HepG2 (cell line): Measurements from ENCODE around the gene KRT3. TPM values are rescaled to one million over a fixed set of nuclear protein-coding genes. Genes with fewer than 3 reads are reported as not detected.

ENCODE experiments used
- ATAC-seq: fragments of 200-7000 bp; cut with Tn5 transposase; 3 replicates; pipeline ENCODE4 v1.9.1; 2020; ENCODE audit warnings: mild to moderate bottlenecking, moderate library complexity
- BruUV-seq: library from RNA; stranded (reverse); fragments of 400-500 nt; replicated peaks from 2 replicates; lab custom pipeline; 2021; lab: Mats Ljungman, UMichigan
- CTCF ChIA-PET: fragments of 300-600 bp; formaldehyde crosslinking; extraction: SDS; loops from one replicate; lab custom pipeline; 2021; ENCODE audit warnings: low total read pairs, inconsistent platforms, low intra/inter-chr PET ratio; lab: Yijun Ruan, JAX
- POLR2A ChIA-PET: fragments of 350-600 bp; sonication (Branson Sonifier 250); formaldehyde crosslinking; loops from one replicate; lab custom pipeline; 2020; ENCODE audit warnings: antibody characterized with exemption, inconsistent platforms; lab: Yijun Ruan, JAX
- DNase-seq: peaks from one replicate; pipeline ENCODE4 v3.0.0-alpha.2; 2015; ENCODE audit warnings: low spot score
- FAIRE-seq: peaks from 3 replicates; lab custom pipeline; 2011; peaks lifted over from hg19 to GRCh38; lab: Jason Lieb, UNC
- H2AFZ ChIP-seq: one replicate; pipeline ENCODE4 v1.6.1; 2011; ENCODE audit warnings: low read length, inconsistent platforms
- H3K27ac ChIP-seq: fragments of 300-600 bp; 3 replicates; pipeline ENCODE4 v1.8.0; 2011; ENCODE audit warnings: mixed run types, mild to moderate bottlenecking, mixed read lengths, low read length, inconsistent platforms; ENCODE audit not compliant: insufficient read depth; ENCODE audit errors: extremely low read length
- H3K27me3 ChIP-seq, 2 experiments: fragments of 200-600 bp in 1 of 2; 2 replicates in 1 of 2; 3 replicates in 1 of 2; pipeline versions ENCODE4 v1.6.0 to v1.8.0; 2011; ENCODE audit warnings: low read length in 2 of 2, mild to moderate bottlenecking in 2 of 2, moderate library complexity in 2 of 2, inconsistent platforms in 1 of 2; ENCODE audit not compliant: insufficient read depth in 2 of 2, control insufficient read depth in 1 of 2
- H3K36me3 ChIP-seq, 2 experiments: fragments of 200-600 bp in 1 of 2; replicated peaks in 1 of 2; 2 replicates in 1 of 2; 3 replicates in 1 of 2; pipeline versions ENCODE4 v1.5.1 to v1.8.0; 2011; ENCODE audit warnings: low read length in 2 of 2, inconsistent platforms in 1 of 2; ENCODE audit not compliant: insufficient read depth in 2 of 2, control insufficient read depth in 1 of 2
- H3K4me1 ChIP-seq: 2 replicates; pipeline ENCODE4 v1.5.1; 2012; ENCODE audit warnings: low read length, inconsistent platforms; ENCODE audit not compliant: insufficient read depth
- H3K4me2 ChIP-seq: 2 replicates; pipeline ENCODE4 v1.6.0; 2011; ENCODE audit warnings: low read depth, low read length, inconsistent platforms
- H3K4me3 ChIP-seq, 3 experiments: fragments of 200-600 bp in 1 of 3; sonication (generic), shearing (Covaris generic) in 1 of 3; replicated peaks in 1 of 3; 2 replicates each; pipeline ENCODE4 v1.5.1; 2011 to 2016; ENCODE audit warnings: low read length in 3 of 3, inconsistent platforms in 2 of 3, low read depth in 2 of 3, mild to moderate bottlenecking in 2 of 3, control low read depth in 1 of 3, mixed read lengths in 1 of 3; ENCODE audit not compliant: insufficient read depth in 1 of 3
- H3K79me2 ChIP-seq: one replicate; pipeline ENCODE4 v1.6.1; 2011; ENCODE audit warnings: low read length, inconsistent platforms; ENCODE audit not compliant: insufficient read depth
- H3K9ac ChIP-seq: 2 replicates; pipeline ENCODE4 v1.6.0; 2011; ENCODE audit warnings: mild to moderate bottlenecking, low read depth, low read length, inconsistent platforms; ENCODE audit not compliant: insufficient read depth
- H3K9me3 ChIP-seq: 2 replicates; pipeline ENCODE4 v1.5.1; 2012; ENCODE audit warnings: mild to moderate bottlenecking, low read length
- H4K20me1 ChIP-seq: 2 replicates; pipeline ENCODE4 v1.6.0; 2011; ENCODE audit warnings: inconsistent platforms, mild to moderate bottlenecking, low read length, moderate library complexity; ENCODE audit not compliant: insufficient read depth
- BCL6 ChIP-seq: IDR thresholded peaks from 2 replicates; pipeline ENCODE4 v1.6.1; 2016; ENCODE audit warnings: missing genetic modification reagents, missing compliant biosample characterization
- BHLHE40 ChIP-seq: IDR thresholded peaks from 2 replicates; pipeline ENCODE4 v1.6.1; 2011; ENCODE audit warnings: low read length, improper control_type of control experiment
- JDP2 ChIP-seq: sonication (generic); formaldehyde crosslinking; IDR thresholded peaks from 2 replicates; pipeline ENCODE4 v1.8.1; 2022; ENCODE audit warnings: missing genetic modification reagents, borderline replicate concordance
- KDM5A ChIP-seq: fragments of 200-600 bp; sonication (generic); IDR thresholded peaks from 2 replicates; pipeline ENCODE4 v1.7.0; 2018; ENCODE audit warnings: antibody characterized with exemption, mild to moderate bottlenecking, low read length, borderline replicate concordance
- MAZ ChIP-seq, 2 experiments: sonication (generic) in 1 of 2; formaldehyde crosslinking in 1 of 2; IDR thresholded peaks; 2 replicates each; pipeline versions ENCODE4 v1.5.0 to v1.6.1; 2012 to 2020; ENCODE audit warnings: low read depth in 2 of 2, mild to moderate bottlenecking in 2 of 2, borderline replicate concordance in 1 of 2, improper control_type of control experiment in 1 of 2, low read length in 1 of 2, missing genetic modification reagents in 1 of 2, moderate library complexity in 1 of 2
- MLXIP ChIP-seq: sonication (generic); formaldehyde crosslinking; IDR thresholded peaks from 2 replicates; pipeline ENCODE4 v1.9.0; 2021; ENCODE audit warnings: missing genetic modification reagents, borderline replicate concordance
- PREB ChIP-seq: sonication (generic); formaldehyde crosslinking; IDR thresholded peaks from 2 replicates; pipeline ENCODE4 v1.4.0; 2020; ENCODE audit warnings: missing genetic modification reagents
- SETDB1 ChIP-seq: sonication (generic); formaldehyde crosslinking; IDR thresholded peaks from 2 replicates; pipeline ENCODE4 v1.5.1; 2020; ENCODE audit warnings: missing genetic modification reagents, mild to moderate bottlenecking, borderline replicate concordance
- SKIL ChIP-seq: sonication (generic); formaldehyde crosslinking; IDR thresholded peaks from 2 replicates; pipeline ENCODE4 v1.8.0; 2022; ENCODE audit warnings: missing genetic modification reagents, mild to moderate bottlenecking, moderate library complexity, borderline replicate concordance
- SMYD3 ChIP-seq: sonication (generic); formaldehyde crosslinking; IDR thresholded peaks from 2 replicates; pipeline ENCODE4 v1.8.1; 2023; ENCODE audit warnings: mild to moderate bottlenecking, missing genetic modification reagents
- XRCC5 ChIP-seq: fragments of 200-400 bp; formaldehyde crosslinking; optimal IDR thresholded peaks from 2 replicates; pipeline ENCODE3; 2017; ENCODE audit warnings: mild to moderate bottlenecking, low read length
- WGBS: methylation state at CpG from one replicate; pipeline ENCODE4 v1.1.6; 2017; ENCODE audit warnings: low lambda C conversion rate; 5-methylcytosine and 5-hydroxymethylcytosine counted together
- in situ Hi-C: cut with HindIII; loops from 2 replicates; pipeline ENCODE4 v1.10.0; 2017; ENCODE audit warnings: low pct_unique_long_range_greater_than_20kb; ENCODE audit not compliant: extremely low pct_ligation_motif_present
- intact Hi-C: fragments of 100-400 bp; cut with micrococcal nuclease; formaldehyde crosslinking; loops from one replicate; pipeline ENCODE4 v1.10.0; 2022; ENCODE audit not compliant: unreplicated experiment
- polyA plus RNA-seq, 8 experiments: library from polyadenylated mRNA; depleted of rRNA in 3 of 8; stranded (reverse) in 7 of 8; unstranded in 1 of 8; fragments of >200 nt; fragmentation: Illumina TruSeq in 4 of 8; extraction: Trizol in 4 of 8; gene quantifications; 2 replicates each; pipeline versions ENCODE4 v1.2.1 to v1.2.3, GENCODE V29; 2011 to 2016; ENCODE audit warnings: low read depth in 4 of 8, missing spikeins in 1 of 8, mixed read lengths in 1 of 8; ENCODE audit not compliant: insufficient read depth in 1 of 8
- total RNA-seq, 5 experiments: library from RNA; depleted of rRNA; stranded (reverse); fragments of >200 nt; fragmentation: Illumina TruSeq; extraction: Trizol; gene quantifications; 2 replicates each; pipeline ENCODE4 v1.2.3, GENCODE V29; 2016; ENCODE audit warnings: low read depth in 1 of 5

Gene KRT3
- total and polyA plus RNA-seq, 2 of the 13 experiments (the other 11 are each of a cell fraction or from before 2014, with no cell fraction given) = not detected

GRCh38 chr12:52772772-52773171 lies 23.1 kb downstream of the KRT3 start:
- H3K27ac ChIP-seq = no peak overlapping the region
- no peaks in the 10 kb centered on the region for H3K36me3 ChIP-seq
- H3K4me2 ChIP-seq = no peak overlapping the region
- no peaks in the 10 kb centered on the region for H3K79me2 ChIP-seq
- no TSS peak for BruUV-seq
- no peaks in the 10 kb centered on the region for H3K4me1 ChIP-seq
- in situ Hi-C loops (no loop called here), intact Hi-C loops (no loop called here)
- WGBS = 0% methylated on average over 3 of the region's 3 CpGs
- no peak for DNase-seq
- POLR2A ChIA-PET = no interaction called here
- no peaks in the 10 kb centered on the region for H3K9me3 ChIP-seq
- CTCF ChIA-PET = no interaction called here
- no peak for ATAC-seq
- H3K27me3 ChIP-seq = peaks cover 0 to 26% of the 10 kb centered on the region in 2 experiments; a peak in 4 of 5 replicates
- no peak overlapping the region for H3K9ac ChIP-seq
- no peak overlapping the region for H3K4me3 ChIP-seq
- no peak overlapping the region for H2AFZ ChIP-seq
- FAIRE-seq = no peak
- H4K20me1 ChIP-seq = no peaks in the 10 kb centered on the region
- TF ChIP-seq BHLHE40 = no peak
- no peak for TF ChIP-seq SKIL (CRISPR knock-in tag)
- no peak for TF ChIP-seq PREB (CRISPR knock-in tag)
- TF ChIP-seq KDM5A = no peak
- no peak for TF ChIP-seq SETDB1 (CRISPR knock-in tag)
- no peak for TF ChIP-seq XRCC5
- TF ChIP-seq MAZ (IDR thresholded peaks at IDR 0.05; ENCODE audit: borderline replicate concordance, low read depth, low read length) = no peak
- no peak for TF ChIP-seq MAZ (CRISPR knock-in tag; IDR thresholded peaks at IDR 0.05; ENCODE audit: low read depth)
- TF ChIP-seq MLXIP (CRISPR knock-in tag) = no peak
- TF ChIP-seq SMYD3 (CRISPR knock-in tag) = no peak
- no peak for TF ChIP-seq JDP2 (CRISPR knock-in tag)
- TF ChIP-seq BCL6 = no peak
